Stimulated activated CD8-positive, alpha-beta memory T cell treated with anti-CD3 and anti-CD28 coated beads, Interleukin-7, amount 100 ng/mL, for 48 hours (primary cell): Measurements from ENCODE around the gene CHST11.
"Not testable (repeated sequence)": the region's sequence is repeated elsewhere in the genome, so short reads cannot be mapped to it uniquely, and the experiment has no call there.

ENCODE experiments used
- DNase-seq, 2 donors: peaks; one replicate each; pipeline ENCODE4 v3.0.0-alpha.2; 2020; ENCODE audit warnings: low read depth in 1 of 2; ENCODE audit errors: extremely low read depth in 1 of 2

CHST11 gene

DNA sequence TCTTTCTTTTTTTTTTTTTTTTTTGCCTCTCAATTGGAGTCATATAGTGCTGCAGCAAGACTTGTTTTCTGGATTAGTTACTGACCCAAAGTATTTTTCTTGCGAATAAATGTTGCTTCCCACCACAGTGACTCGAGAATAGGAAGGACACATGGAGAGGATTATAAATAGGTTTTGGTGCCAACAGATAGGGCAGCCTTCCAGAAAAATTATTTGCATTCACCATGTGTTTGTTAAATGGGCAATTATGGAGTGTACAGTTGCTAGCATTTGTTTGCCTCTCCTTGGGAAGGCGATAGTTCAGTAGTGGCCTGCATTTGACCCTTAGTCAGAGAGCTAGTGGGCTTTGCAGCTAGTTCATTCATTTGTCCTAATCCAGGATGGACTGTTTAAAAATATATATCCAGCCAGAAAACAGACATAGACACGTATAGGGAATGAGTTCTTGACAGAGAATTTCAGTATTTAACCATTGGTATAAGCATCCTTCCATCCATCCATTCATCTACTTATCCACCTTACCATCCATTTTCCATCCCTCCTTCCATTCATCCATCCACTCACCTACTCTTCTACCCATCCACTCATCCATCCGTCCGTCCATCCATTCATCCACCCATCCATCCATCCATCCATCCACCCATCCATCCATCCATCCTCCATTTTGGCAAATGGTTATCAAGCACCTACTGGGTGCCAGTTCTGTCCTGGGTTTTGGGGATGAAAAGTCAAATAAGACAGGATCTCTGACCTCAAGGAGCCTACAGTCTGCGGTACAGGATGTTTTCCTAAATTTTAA, 67.5 kb downstream of the CHST11 start:
- no peak for DNase-seq

DNA sequence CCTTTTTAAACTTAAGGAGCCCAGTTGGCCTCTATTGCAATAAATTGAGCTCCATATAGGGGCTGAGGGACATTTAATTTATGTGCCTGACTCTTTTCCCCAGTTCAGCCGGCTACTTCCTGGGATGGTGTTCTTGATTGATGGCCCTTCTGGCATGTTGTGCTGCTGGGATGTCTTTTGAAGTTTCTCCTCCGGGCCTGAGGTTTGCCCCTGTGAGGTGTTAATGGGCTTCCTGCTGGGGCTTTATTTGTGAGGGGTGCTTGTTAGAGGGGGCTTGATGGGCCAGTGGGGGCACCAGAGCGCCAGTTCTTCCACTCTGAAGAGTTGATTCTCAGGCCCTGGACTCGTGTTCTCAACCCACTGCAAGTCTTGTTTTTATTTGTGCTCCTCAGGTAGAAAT, 69.6 kb downstream of the CHST11 start:
- no peak for DNase-seq

DNA sequence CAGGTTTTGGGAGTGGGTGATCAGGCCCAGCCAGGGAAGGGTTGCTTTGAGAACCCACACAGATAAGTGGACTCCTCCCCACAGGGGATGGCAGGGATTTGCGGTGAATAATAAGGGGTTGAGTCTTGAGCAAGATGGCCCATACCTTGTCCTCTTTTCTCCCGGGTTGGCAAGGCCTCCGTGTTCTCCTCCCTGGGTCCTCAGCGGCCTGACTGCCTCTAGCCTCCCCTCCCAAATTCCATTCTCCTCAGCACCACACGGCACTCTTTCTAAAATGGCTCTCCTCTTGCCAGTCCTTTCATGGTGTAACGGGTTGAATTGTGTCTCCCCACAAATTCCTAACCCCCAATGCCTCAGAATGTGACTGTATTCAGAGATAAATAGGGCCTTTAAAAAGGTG, 70.0 kb downstream of the CHST11 start:
- DNase-seq = no peak

DNA sequence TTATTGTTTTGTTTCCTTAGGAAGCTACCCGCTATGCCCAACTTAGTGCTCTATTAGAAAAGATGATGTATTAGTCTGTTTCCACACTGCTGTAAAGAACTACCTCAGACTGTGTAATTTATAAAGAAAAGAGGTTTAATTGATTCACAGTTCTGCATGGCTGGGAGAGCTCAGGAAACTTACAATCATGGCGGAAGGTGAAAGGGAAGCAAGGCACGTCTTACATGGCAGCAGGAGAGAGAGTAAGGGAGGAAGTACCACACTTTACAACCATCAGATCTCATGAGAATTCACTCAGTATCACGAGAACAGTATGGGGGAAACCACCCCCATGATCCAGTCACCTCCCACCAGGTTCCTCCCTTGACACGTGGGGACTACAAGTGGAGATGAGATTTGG, 70.9 kb downstream of the CHST11 start:
- DNase-seq = not testable (repeated sequence)

DNA sequence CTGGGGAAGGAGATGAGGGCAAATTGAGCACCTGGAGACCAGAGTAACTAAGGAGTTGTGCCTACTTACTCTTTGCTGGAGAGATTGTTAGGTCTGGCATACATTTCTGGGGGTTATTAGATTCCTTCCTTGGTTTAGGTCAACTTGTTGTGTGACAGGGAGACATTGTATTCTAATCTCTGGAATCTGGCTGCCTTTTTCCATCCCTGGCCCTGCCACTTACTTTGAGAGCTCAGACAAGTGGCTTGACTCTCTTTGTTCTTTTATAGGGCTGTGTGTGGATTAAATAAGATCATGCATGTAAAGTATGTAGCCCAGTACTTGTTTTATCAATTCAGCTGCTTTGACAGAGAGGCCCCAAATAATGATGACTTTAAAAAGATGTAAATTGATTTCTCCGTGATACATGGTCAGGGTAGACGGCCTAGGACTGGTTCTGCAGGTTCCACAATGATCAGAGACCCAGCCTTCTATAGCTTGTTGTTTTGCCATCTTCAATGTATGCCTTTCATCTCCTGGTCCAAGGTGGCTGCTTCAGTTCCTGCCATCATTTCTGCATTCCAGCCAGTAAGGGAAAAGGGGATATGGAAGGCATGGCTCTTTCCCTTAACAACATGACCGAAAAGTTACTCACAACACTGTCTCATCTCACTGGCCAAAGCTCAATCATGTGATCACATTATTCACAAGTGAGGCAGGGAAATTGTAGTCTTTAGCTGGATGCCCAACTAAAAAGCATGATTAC, 72.6 kb downstream of the CHST11 start:
- DNase-seq = no peak

DNA sequence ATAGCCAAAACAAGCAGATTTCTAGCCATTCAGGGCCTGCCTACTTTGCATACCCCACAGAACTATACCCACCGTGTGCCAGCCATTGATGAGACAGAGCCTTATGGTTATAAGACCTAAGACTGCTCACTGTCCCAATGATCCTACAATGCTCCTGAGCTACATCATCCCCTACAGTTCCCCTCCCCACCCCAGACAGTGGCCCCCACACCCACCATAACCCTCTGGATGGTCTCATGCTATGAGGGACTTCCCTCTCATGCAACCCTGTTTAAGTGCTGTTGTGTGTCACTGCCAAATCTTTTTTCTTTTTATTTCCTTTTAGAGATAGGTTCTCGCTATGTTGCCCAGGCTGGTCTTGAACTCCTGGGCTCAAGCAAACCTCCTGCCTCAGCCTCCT, 75.9 kb downstream of the CHST11 start:
- no peak for DNase-seq

DNA sequence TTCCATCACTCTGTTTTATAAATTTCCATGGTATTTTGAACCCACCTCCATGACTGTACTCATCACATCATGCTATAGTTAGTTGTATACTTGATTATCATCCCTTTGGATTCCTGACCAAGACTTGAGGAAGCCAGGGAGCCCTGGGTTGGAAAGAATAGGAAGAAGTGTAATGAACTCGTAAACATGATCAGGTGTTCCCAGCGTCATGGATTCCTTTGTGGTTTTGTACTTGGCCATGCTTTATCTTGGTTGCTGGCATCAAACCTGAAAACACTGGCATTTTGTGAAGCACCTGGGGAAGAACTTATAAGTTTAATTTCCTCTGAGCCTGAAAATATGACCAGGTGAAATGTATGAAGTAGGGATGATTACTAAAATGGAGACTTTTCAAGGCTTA, 76.4 kb downstream of the CHST11 start:
- no peak for DNase-seq

DNA sequence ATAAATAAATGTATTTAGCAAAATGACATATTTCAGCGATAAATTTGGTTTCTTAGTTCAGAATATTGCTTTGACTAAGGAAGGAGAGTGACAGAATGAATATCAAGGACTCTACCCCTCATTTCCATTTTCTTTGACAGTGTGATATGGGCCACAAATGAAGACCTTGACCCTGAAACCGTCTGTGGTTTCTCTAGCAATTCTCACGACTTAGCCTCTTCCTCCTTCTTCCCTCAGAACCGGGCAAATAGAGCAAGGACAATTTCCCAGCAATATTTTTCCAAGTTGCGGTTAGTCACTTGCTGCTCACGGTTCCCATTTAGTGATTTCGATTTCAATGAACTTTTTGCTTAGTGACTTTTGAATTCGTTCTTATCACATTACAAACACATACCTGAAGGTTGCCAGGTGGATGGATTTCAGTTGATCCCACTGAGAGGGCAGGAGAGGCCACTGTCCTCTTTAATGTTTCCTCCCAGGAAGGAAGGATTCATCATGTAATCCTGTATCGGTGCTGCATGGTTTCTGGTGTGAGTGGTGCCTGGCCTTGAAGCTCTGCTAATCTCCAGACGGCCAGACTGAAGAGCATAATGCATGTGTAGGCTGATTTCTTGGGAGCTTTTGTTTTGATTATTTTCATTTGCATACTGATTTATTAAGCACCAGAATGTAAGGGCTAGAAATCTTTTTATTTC, 77.6 kb downstream of the CHST11 start:
- DNase-seq = no peak

DNA sequence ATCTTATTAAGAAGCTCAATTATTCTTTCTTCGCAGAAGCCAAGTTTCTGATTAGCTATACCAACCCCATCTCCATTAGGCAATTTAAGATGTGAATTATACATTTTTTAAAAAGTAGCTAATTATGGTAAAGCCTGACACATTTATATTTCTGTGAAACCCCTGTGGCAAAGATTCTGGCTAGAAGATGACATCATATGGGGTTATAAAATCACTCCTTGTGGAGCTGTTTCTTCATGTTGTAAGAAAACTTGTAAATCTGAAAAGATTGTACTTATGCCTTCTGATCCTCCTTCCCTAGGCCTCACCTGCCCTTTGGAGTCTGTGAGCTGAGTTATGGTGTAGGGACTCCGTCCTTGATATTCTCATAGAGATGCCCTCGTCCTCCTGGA, 78.1 kb downstream of the CHST11 start:
- DNase-seq = no peak

DNA sequence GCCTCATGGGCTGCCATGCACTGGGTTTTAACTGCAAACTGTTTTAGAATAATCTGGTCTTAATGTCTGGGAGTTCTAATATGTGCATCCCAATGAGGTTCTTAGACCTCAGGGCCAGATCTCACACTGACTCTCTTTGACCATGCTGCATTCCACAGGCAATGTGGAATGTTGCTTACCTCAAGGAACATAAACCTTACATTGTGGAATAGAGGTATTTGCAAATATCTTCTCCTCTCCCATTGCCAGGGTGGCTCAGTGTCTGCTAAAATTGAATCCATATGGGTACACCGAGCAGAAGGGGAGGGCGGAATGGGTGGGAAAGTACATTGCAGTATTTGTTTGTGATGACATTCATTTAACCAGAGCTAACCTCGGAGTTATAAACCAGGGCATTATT, 78.6 kb downstream of the CHST11 start:
- DNase-seq = no peak

DNA sequence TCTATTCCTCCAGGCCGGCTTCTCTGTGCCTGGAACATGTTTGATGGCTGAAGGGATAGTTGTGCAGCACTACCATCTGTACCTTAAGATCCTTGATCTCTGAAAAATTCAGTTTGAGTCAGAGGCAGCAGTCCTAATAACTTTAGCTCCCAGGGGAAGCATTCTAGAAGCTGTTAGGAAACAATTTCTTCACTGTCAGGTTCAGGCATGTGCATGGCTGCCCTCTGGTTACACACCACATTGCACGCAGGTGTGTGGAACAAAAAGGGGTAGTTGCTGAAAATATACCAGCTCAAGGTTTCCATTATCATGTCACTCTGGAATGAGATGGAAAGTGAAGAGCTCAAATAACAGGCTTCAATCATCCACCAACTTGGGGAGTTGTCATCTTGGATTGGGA, 80.1 kb downstream of the CHST11 start:
- no peak for DNase-seq

DNA sequence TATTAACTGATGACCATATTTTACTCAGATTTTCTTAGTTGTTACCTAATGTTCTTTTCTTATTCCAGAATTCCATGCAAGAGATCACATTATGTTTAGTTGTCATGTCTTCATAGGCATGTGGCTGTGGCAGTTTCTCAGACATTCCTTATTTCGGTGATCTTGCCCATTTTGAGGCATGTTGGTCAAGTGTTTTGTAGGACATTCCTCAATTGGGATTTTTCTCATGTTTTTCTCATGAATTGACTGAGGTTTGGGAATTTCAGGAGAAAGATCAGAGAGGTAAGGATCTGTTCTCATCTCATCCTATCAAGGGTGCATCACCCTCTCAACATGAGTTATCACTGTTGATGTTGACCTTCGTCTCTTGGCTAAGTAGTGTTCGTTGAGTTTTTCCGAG, 81.3 kb downstream of the CHST11 start:
- DNase-seq = no peak

DNA sequence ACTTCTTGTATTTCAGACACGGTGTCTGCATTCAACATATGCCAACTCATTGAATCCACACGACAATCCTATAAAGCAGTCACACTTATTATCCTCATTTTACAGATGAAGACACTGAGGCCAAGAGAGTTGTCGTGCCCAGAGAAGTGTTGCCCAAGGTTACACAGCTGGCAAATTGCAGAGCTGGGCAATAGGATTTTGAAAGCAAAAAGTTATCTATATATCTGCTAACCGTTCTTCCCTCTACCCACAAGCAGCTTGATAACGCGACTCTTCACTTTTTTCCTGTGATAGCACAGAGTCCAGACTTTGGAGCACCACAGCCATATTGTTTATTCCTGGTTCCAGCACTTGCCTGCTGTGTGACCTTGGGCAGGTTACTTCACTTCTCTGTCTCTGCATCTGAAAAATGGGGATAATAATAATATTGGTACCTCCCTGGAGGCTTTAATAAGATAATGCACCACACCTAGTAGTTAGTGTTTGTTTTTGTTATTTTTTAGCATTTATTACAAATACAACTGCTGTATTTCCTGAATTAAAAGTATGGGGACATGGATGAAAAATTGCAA, 82.2 kb downstream of the CHST11 start:
- DNase-seq = no peak

DNA sequence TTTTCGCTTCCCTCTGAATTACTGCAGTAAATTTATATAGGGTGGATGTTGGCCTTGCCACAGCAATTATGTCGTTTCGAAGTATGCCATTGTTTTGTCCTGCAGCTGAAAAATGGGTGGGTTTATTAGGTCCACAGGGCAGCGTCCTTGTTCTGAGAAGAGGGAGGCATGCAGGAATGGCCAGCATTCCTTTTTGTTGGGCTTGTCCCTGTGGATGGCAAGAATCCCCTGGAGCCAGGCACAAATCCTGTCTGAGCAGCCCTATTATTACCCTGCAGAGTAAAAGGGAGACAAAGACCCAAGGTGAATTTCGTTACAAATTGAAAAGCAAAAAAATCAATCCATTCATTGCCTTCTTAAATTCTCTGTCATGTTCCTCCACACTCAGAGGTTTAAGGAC, 88.1 kb downstream of the CHST11 start:
- DNase-seq = no peak

DNA sequence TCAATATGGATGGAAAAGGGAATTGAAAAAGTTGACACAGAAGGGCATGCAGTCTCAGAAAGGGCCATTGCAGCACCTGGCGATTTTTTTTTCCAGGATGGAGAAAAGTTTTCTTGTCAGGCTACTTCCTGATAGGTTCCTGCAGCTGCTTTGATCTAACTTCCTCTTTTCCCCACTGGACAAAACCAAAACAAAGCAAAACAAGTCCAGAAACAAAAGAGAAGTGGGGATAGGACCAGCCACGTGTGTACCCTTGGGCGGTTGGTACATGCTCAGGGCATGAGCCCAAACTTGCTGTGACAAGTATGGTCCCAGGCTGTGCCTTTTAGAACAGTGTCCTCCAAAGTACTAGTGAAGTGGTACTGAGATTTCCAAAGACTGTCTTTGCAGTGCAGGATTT, 89.8 kb downstream of the CHST11 start:
- DNase-seq = no peak

DNA sequence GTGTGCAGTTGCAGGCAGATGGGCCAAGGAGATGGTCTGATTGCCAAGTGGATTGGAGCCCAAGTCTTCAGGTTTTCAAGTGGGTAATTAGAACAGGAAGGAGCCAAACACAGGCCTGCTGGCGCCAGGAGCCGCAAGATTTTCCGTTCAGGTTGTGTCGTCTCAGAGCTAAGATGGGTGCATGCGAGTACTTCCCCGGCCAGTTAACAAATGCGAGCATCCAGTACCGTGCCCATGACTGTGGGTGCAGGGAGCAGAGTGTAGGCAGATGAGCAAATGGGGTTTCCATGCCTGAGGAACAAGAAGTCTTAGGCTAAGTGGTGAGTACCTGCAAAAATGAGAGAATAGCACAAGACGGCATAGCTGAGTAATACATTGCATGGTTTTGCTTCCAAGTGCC, 90.5 kb downstream of the CHST11 start:
- no peak for DNase-seq

DNA sequence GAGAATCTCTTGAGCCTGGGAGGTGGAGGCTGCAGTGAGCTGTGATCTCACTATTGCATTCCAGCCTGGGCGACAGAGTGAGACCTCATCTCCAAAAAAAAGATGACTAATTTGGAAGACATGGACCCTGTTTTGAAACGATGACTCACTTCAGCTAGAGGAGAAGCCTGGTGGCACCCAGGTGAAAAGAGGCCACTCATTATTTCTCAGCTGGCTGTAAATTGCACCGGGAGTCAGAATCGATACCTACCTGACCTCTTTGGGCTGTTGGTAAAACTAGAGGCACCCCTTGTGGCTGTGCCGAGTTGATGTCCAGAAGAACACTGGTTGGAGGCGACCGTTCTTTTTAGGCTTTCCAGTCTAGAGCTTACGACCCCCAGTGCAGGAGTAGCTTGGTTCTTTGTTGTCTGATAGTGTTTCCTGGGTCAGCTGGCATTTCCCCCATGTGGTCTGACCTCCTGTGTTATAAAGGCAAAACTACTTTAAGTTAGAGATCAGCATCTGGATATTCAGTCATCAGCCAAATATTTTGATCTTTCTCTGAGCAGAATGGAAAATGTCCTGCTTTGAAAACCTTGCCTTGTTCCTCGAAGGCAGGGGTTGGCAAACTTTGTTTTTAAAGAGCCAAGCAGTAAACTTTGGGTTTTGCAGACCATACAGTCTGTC, 93.2 kb downstream of the CHST11 start:
- DNase-seq = no peak

DNA sequence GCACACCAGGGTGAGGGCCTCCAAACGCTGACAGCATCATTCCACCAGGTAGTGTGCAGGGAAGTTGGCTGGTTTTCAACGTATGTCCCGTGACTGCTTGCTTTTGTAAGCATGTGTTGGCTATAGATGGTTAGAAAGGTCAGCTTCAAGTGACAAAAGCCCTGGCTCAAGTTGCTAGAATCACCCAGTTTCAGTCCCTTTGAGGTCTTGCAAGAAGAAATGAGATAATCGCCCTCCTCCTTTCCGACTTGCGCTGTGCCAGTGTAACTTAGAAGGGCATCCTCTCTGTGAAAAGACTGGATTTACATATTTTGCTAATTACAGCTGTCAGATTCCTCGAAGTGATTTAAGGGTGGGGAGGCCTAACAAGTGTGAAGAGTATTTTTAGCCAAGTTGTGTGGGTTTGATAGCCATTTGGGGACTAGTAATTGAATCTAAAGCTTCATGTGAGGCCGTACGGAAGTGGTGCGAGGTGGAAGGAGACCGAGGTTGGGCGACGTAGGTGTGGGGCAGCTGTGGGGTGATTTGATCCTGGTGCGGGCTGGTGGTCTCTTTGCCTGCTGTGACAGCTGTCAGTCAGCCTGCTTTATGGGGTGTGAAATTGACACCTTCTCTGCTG, 94.7 kb downstream of the CHST11 start:
- no peak for DNase-seq

DNA sequence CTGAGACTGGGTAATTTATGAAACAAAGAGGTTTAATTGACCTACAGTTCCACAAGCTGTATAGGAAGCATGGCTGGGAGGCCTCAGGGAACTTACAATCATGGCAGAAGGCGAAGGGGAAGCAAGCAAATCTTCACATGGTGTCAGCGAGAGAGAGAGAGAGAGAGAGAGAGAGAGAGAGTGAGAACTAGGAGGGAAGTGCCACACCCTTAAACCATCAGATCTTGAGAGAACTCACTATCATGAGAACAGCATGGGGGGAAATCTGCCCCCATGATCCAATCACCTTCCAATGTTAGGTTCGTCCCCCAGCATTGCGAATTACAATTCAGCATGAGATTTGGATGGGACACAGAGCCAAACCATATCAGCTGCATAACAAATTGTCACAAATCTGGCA, 96.7 kb downstream of the CHST11 start:
- DNase-seq = no peak

DNA sequence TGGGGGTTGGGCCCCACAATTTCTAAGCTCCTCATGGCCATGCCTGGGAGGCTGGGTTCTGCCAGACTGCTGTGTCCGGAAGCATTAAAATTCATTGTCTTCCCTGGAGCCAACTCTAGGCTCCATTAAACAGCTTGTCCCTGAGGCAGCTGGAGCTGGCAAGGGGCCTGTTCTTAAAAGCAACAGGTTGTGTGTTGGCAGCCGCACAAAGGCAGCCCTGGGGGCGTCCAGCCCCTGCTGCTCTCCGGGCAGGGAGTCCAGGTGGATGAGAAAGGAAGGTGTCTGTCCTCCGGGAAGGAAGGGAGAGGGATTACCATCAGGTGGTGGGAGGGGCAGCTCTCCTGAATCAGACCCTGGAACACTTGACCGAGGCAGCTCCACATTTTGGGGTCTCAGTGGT, 98.9 kb downstream of the CHST11 start:
- no peak for DNase-seq
